Breast epithelium (tissue), 4 donors: Measurements from ENCODE around the gene PARP15. TPM values are rescaled to one million over a fixed set of nuclear protein-coding genes. Genes with fewer than 3 reads are reported as not detected.
"Not testable (repeated sequence)": the region's sequence is repeated elsewhere in the genome, so short reads cannot be mapped to it uniquely, and the experiment has no call there.

Source experiments
- DNase-seq, 2 donors: peaks; one replicate each; pipeline ENCODE4 v3.0.0-alpha.2; 2019; ENCODE audit warnings: low spot score in 2 of 2
- H3K27ac ChIP-seq, 2 donors: fragments of 200-600 bp; sonication (generic) in 1 of 2; one replicate each; pipeline ENCODE4 v1.5.1; 2016 to 2019; ENCODE audit warnings: mild to moderate bottlenecking in 1 of 2
- H3K27me3 ChIP-seq, 2 donors: fragments of 200-600 bp; sonication (generic) in 1 of 2; one replicate each; pipeline versions ENCODE4 v1.5.1 to v1.6.0; 2017 to 2019; ENCODE audit warnings: control low read depth in 1 of 2, mild to moderate bottlenecking in 1 of 2
- H3K36me3 ChIP-seq: fragments of 200-600 bp; one replicate; pipeline ENCODE4 v1.5.1; 2019
- H3K4me1 ChIP-seq, 2 donors: fragments of 200-600 bp; sonication (generic); one replicate each; pipeline ENCODE4 v1.5.1; 2016 to 2019; ENCODE audit warnings: control low read depth in 1 of 2
- H3K4me3 ChIP-seq, 3 donors: fragments of 200-600 bp; sonication (generic); 1 replicate in 2 of 3; 2 replicates in 1 of 3; pipeline ENCODE4 v1.5.1; 2016 to 2019; ENCODE audit warnings: mild to moderate bottlenecking in 3 of 3, moderate library complexity in 2 of 3
- H3K9me3 ChIP-seq, 2 donors: fragments of 200-600 bp; sonication (generic) in 1 of 2; one replicate each; pipeline ENCODE4 v1.5.1; 2016 to 2019; ENCODE audit warnings: control low read depth in 1 of 2
- CTCF ChIP-seq, 3 donors: fragments of 450-650 bp; IDR thresholded peaks; one replicate each; pipeline ENCODE4 v1.5.1; 2016 to 2017; ENCODE audit warnings: antibody characterized with exemption in 3 of 3, mild to moderate bottlenecking in 3 of 3, moderate library complexity in 3 of 3
- POLR2A ChIP-seq: fragments of 450-650 bp; IDR thresholded peaks from one replicate; pipeline ENCODE4 v1.6.1; 2016; ENCODE audit warnings: antibody characterized with exemption, mild to moderate bottlenecking, moderate library complexity
- POLR2AphosphoS5 ChIP-seq, 3 donors: sonication (generic); formaldehyde crosslinking; IDR thresholded peaks; one replicate each; pipeline ENCODE4 v1.6.1; 2017; ENCODE audit warnings: antibody characterized with exemption in 3 of 3
- intact Hi-C: fragments of 100-400 bp; cut with DNase I; formaldehyde crosslinking; loops from one replicate; pipeline ENCODE4 v1.15.1; 2023; ENCODE audit warnings: low total_unique reads
- total RNA-seq, 3 donors: library from RNA; depleted of rRNA; stranded (reverse); fragments of >200 nt; gene quantifications; one replicate each; pipeline ENCODE4 v1.1.0, GENCODE V29; 2016

PARP15 gene
- total RNA-seq, 3 donors from 2014 or later, result 2.9 to 5.6 (median 5.4) TPM

GRCh38 chr3:122646146-122646988 is 68.9 kb downstream of the PARP15 start:
- no peak for DNase-seq
- Histone ChIP-seq H3K36me3 (no peaks in the 10 kb centered on the region), H3K27ac (no peak overlapping the region), H3K27me3 (no peaks in the 10 kb centered on the region), H3K4me1 (no peaks in the 10 kb centered on the region), H3K4me3 (no peak overlapping the region), H3K9me3 (no peaks in the 10 kb centered on the region)
- intact Hi-C loops, result loop anchor here (10.0 kb wide), 1 partner anchor 388 kb away; no protein-coding TSS in a partner anchor
- TF ChIP-seq POLR2A, result no peak
- TF ChIP-seq POLR2AphosphoS5 (IDR thresholded peaks at IDR 0.05), result no peak
- TF ChIP-seq CTCF (IDR thresholded peaks at IDR 0.05), result no peak

- H3K4me1 ChIP-seq, H3K36me3 ChIP-seq, H3K9me3 ChIP-seq, H3K27me3 ChIP-seq, DNase-seq, H3K4me3 ChIP-seq, H3K27ac ChIP-seq, intact Hi-C loops: not testable (repeated sequence)
Observed at GRCh38 chr3:122651233-122651907, 73.9 kb downstream of the PARP15 start.

- H3K27me3 ChIP-seq, H3K36me3 ChIP-seq, H3K4me3 ChIP-seq, intact Hi-C loops, DNase-seq, H3K27ac ChIP-seq, H3K9me3 ChIP-seq, H3K4me1 ChIP-seq: not testable (repeated sequence)
Observed at GRCh38 chr3:122651962-122652361, 74.5 kb downstream of the PARP15 start.

- H3K4me1 ChIP-seq, H3K36me3 ChIP-seq, H3K27ac ChIP-seq, H3K9me3 ChIP-seq, H3K4me3 ChIP-seq, DNase-seq, intact Hi-C loops, H3K27me3 ChIP-seq: not testable (repeated sequence)
Observed at GRCh38 chr3:122658336-122658735, 80.9 kb downstream of the PARP15 start.

GRCh38 chr3:122660297-122660974 is 83.0 kb downstream of the PARP15 start:
- no peak for DNase-seq
- TF ChIP-seq POLR2A, result no peak
- no peak for TF ChIP-seq POLR2AphosphoS5 (IDR thresholded peaks at IDR 0.05)
- no peak for TF ChIP-seq CTCF (IDR thresholded peaks at IDR 0.05)
- intact Hi-C loops, result no loop called here
- no peaks in the 10 kb centered on the region for H3K36me3 ChIP-seq
- no peaks in the 10 kb centered on the region for H3K4me1 ChIP-seq
- H3K4me3 ChIP-seq, result no peak overlapping the region
- H3K27me3 ChIP-seq, result no peaks in the 10 kb centered on the region
- H3K27ac ChIP-seq, result no peak overlapping the region
- no peaks in the 10 kb centered on the region for H3K9me3 ChIP-seq

GRCh38 chr3:122661633-122662032 is 84.2 kb downstream of the PARP15 start:
- Histone ChIP-seq H3K4me1 (no peaks in the 10 kb centered on the region), H3K27me3 (no peaks in the 10 kb centered on the region), H3K27ac (no peak overlapping the region), H3K36me3 (no peaks in the 10 kb centered on the region), H3K4me3 (no peak overlapping the region), H3K9me3 (no peaks in the 10 kb centered on the region)
- DNase-seq, result no peak
- intact Hi-C loops, result no loop called here
- TF ChIP-seq POLR2A, result no peak
- no peak for TF ChIP-seq CTCF (IDR thresholded peaks at IDR 0.05)
- TF ChIP-seq POLR2AphosphoS5 (IDR thresholded peaks at IDR 0.05), result no peak
